GM10266 (cell line): ENCODE data around the gene DHRSX.
A peak's percentile ranks its signal among the peaks of the same experiment; 100 is the strongest.

Experiments
- DNase-seq: peaks from one replicate; pipeline ENCODE4 v3.0.0; 2012; ENCODE audit errors: extremely low spot score
- TF ChIP-seq, protein P1 (sequence below): IDR thresholded peaks from 2 replicates; pipeline ENCODE4 v1.5.1; 2012; ENCODE audit warnings: mild to moderate bottlenecking, low read depth; ENCODE audit not compliant: control insufficient read depth, insufficient read depth; ENCODE audit errors: missing control alignments

DHRSX gene

GRCh38 chrX:2501559-2502102 lies 855 bp upstream of the DHRSX start:
- peak; percentile 34 for DNase-seq
- TF ChIP-seq, protein P1, sequence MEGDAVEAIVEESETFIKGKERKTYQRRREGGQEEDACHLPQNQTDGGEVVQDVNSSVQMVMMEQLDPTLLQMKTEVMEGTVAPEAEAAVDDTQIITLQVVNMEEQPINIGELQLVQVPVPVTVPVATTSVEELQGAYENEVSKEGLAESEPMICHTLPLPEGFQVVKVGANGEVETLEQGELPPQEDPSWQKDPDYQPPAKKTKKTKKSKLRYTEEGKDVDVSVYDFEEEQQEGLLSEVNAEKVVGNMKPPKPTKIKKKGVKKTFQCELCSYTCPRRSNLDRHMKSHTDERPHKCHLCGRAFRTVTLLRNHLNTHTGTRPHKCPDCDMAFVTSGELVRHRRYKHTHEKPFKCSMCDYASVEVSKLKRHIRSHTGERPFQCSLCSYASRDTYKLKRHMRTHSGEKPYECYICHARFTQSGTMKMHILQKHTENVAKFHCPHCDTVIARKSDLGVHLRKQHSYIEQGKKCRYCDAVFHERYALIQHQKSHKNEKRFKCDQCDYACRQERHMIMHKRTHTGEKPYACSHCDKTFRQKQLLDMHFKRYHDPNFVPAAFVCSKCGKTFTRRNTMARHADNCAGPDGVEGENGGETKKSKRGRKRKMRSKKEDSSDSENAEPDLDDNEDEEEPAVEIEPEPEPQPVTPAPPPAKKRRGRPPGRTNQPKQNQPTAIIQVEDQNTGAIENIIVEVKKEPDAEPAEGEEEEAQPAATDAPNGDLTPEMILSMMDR = no peak

GRCh38 chrX:2500091-2500802 lies 529 bp downstream of the DHRSX start:
- TF ChIP-seq, protein P1 = peak; percentile 49
- DNase-seq = peak; percentile 63

DNA sequence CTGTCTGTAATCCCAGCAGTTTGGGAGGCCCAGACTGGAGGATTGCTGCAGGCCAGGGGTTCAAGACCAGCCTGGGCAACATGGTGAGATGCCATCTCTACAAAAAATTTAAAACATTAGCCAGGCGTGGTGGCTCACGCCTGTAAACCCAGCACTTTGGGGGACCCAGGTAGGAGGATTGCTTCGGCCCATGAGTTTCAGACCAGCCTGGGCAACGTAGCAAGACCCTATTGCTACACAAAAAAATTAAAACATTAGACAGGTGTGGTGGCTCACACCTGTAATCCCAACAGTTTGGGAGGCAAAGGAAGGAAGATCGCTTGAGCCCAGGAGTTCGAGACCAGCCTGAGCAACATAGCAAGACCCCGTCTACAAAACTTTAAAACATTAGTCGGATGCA lies 1.3 kb downstream of the DHRSX start:
- DNase-seq = no peak
- TF ChIP-seq, protein P1 = no peak

GRCh38 chrX:2498781-2499302 lies 1.9 kb downstream of the DHRSX start:
- TF ChIP-seq, protein P1 = no peak
- DNase-seq = peak; percentile 32

- DNase-seq = no peak
- TF ChIP-seq, protein P1 = no peak
Measured at GRCh38 chrX:2497961-2498780, 2.6 kb downstream of the DHRSX start.

DNA sequence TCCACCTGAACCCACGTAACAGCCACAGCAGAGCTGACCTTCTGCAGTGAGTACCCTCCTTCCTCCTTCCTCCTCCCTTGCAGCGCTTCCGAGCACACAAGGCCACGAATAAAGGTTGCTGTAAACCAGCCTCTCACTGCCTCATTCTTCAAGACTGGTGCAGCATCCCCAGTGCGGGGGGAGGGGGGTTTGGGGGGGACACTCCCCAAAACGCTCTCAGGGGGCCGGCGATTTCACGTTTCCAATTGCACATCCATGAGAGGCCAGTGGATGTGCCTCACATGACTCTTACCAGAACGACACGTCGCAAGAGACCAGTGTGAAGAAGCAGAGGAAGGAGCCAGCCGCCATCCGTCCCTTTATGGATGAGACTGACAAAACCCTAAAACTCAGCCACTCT lies 5.2 kb downstream of the DHRSX start:
- TF ChIP-seq, protein P1 = no peak
- DNase-seq = no peak
